ENCODE measurements around the gene SEC11C.

The SEC11C gene

GRCh38 chr18:59144483-59144882 lies 4.8 kb downstream of the SEC11C start:
- no peak for DNase-seq (ENCODE audit: low read depth in 2 of 2)

GRCh38 chr18:59145055-59145454 lies 5.4 kb downstream of the SEC11C start:
- no peak for DNase-seq (ENCODE audit: low read depth in 2 of 2)

- DNase-seq (ENCODE audit: low read depth in 2 of 2): no peak
Observed at GRCh38 chr18:59148192-59148591, 8.5 kb downstream of the SEC11C start.

- no peak for DNase-seq (ENCODE audit: low read depth in 2 of 2)
Observed at GRCh38 chr18:59149007-59149406, 9.3 kb downstream of the SEC11C start.

- no peak for DNase-seq (ENCODE audit: low read depth in 2 of 2)
Observed at GRCh38 chr18:59149416-59149815, 9.7 kb downstream of the SEC11C start.

- no peak for DNase-seq (ENCODE audit: low read depth in 2 of 2)
Observed at GRCh38 chr18:59150236-59150635, 10.6 kb downstream of the SEC11C start.

- no peak for DNase-seq (ENCODE audit: low read depth in 2 of 2)
Observed at GRCh38 chr18:59155153-59155552, 15.5 kb downstream of the SEC11C start.

GRCh38 chr18:59156316-59156715 lies 16.6 kb downstream of the SEC11C start:
- no peak for DNase-seq (ENCODE audit: low read depth in 2 of 2)

- no peak for DNase-seq (ENCODE audit: low read depth in 2 of 2)
Observed at GRCh38 chr18:59159265-59159664, 19.6 kb downstream of the SEC11C start.

GRCh38 chr18:59159986-59160385 lies 20.3 kb downstream of the SEC11C start:
- no peak for DNase-seq (ENCODE audit: low read depth in 2 of 2)

- DNase-seq (ENCODE audit: low read depth in 2 of 2): no peak
Observed at GRCh38 chr18:59172664-59173249, 33.1 kb downstream of the SEC11C start.

- DNase-seq (ENCODE audit: low read depth in 2 of 2): no peak
Observed at GRCh38 chr18:59177485-59177884, 37.8 kb downstream of the SEC11C start.

GRCh38 chr18:59180150-59180845 lies 40.6 kb downstream of the SEC11C start:
- no peak for DNase-seq (ENCODE audit: low read depth in 2 of 2)

- DNase-seq (ENCODE audit: low read depth in 2 of 2): no peak
Observed at GRCh38 chr18:59182673-59183072, 43.0 kb downstream of the SEC11C start.

- no peak for DNase-seq (ENCODE audit: low read depth in 2 of 2)
Observed at GRCh38 chr18:59189008-59189407, 49.3 kb downstream of the SEC11C start.

GRCh38 chr18:59189746-59190145 lies 50.1 kb downstream of the SEC11C start:
- no peak for DNase-seq (ENCODE audit: low read depth in 2 of 2)

- no peak for DNase-seq (ENCODE audit: low read depth in 2 of 2)
Observed at GRCh38 chr18:59196161-59196725, 56.6 kb downstream of the SEC11C start.

- DNase-seq (ENCODE audit: low read depth in 2 of 2): no peak
Observed at GRCh38 chr18:59197636-59198035, 58.0 kb downstream of the SEC11C start.

- no peak for DNase-seq (ENCODE audit: low read depth in 2 of 2)
Observed at GRCh38 chr18:59198215-59198614, 58.5 kb downstream of the SEC11C start.

GRCh38 chr18:59200787-59201186 lies 61.1 kb downstream of the SEC11C start:
- no peak for DNase-seq (ENCODE audit: low read depth in 2 of 2)

GRCh38 chr18:59202258-59202820 lies 62.7 kb downstream of the SEC11C start:
- no peak for DNase-seq (ENCODE audit: low read depth in 2 of 2)

- no peak for DNase-seq (ENCODE audit: low read depth in 2 of 2)
Observed at GRCh38 chr18:59207506-59207905, 67.8 kb downstream of the SEC11C start.

All from stimulated activated CD4-positive, alpha-beta T cell treated with anti-CD3 and anti-CD28 coated beads, Interleukin-12 subunit alpha, Interleukin-12 subunit beta, amount 100 ng/mL, for 24 hours (primary cell).